Kidney (tissue), 14 donors: ENCODE results near the gene NF1. TPM values are rescaled to one million over a fixed set of nuclear protein-coding genes. Genes with fewer than 3 reads are reported as not detected.

Source experiments
- DNase-seq, 5 donors: peaks; one replicate each; pipeline ENCODE4 v3.0.0-alpha.2; 2013 to 2020
- FAIRE-seq: peaks from 2 replicates; lab custom pipeline; 2012; peaks lifted over from hg19 to GRCh38; lab: Jason Lieb, UNC
- H3K27ac ChIP-seq, 2 donors: one replicate each; pipeline ENCODE4 v1.7.0; 2013; ENCODE audit warnings: low read depth in 2 of 2, low read length in 2 of 2, inconsistent platforms in 1 of 2
- H3K27me3 ChIP-seq: one replicate; pipeline ENCODE4 v1.7.1; 2013; ENCODE audit warnings: low read length, inconsistent platforms; ENCODE audit not compliant: control insufficient read depth, insufficient read depth
- H3K36me3 ChIP-seq, 3 donors: one replicate each; pipeline versions ENCODE4 v1.7.0 to v1.7.1; 2013; ENCODE audit warnings: low read length in 3 of 3, control low read depth in 1 of 3, inconsistent platforms in 1 of 3; ENCODE audit not compliant: insufficient read depth in 3 of 3, control insufficient read depth in 2 of 3
- H3K4me1 ChIP-seq, 3 donors: one replicate each; pipeline versions ENCODE4 v1.7.0 to v1.7.1; 2013; ENCODE audit warnings: low read length in 3 of 3, inconsistent platforms in 1 of 3, low read depth in 1 of 3; ENCODE audit not compliant: control insufficient read depth in 2 of 3, insufficient read depth in 2 of 3
- H3K4me3 ChIP-seq, 3 donors: one replicate each; pipeline versions ENCODE4 v1.7.0 to v1.8.1; 2013; ENCODE audit warnings: low read length in 3 of 3, control low read depth in 1 of 3, inconsistent platforms in 1 of 3
- H3K9ac ChIP-seq, 3 donors: one replicate each; pipeline versions ENCODE4 v1.7.0 to v1.7.1; 2013; ENCODE audit warnings: low read length in 3 of 3, control low read depth in 1 of 3, inconsistent platforms in 1 of 3
- H3K9me3 ChIP-seq, 3 donors: one replicate each; pipeline versions ENCODE4 v1.7.0 to v1.7.1; 2013; ENCODE audit warnings: low read length in 3 of 3, control low read depth in 1 of 3, inconsistent platforms in 1 of 3; ENCODE audit not compliant: control insufficient read depth in 2 of 3, insufficient read depth in 1 of 3
- CTCF ChIP-seq: IDR thresholded peaks from 3 replicates; pipeline ENCODE4 v1.5.1; 2012; ENCODE audit warnings: mild to moderate bottlenecking, moderate library complexity, borderline replicate concordance; ENCODE audit not compliant: insufficient read depth; ENCODE audit errors: extremely low read depth
- intact Hi-C: fragments of 100-400 bp; cut with DNase I; formaldehyde crosslinking; loops from one replicate; pipeline ENCODE4 v1.11.1; 2022
- polyA plus RNA-seq: library from polyadenylated mRNA; stranded (reverse); fragments of 350-450 nt; fragmentation: Illumina TruSeq; extraction: RNeasy Lipid Tissue Mini Kit (QIAGEN cat#74804); gene quantifications from one replicate; pipeline ENCODE4 v1.2.3, GENCODE V29; 2014; ENCODE audit warnings: low read depth, low replicate concordance; ENCODE audit not compliant: insufficient read depth
- total RNA-seq: library from RNA; stranded (reverse); fragmentation: NEBNext Ultra II Directional; extraction: Animal tissue kit (Norgen Biotek cat#: 25700); gene quantifications from one replicate; pipeline ENCODE4 v1.2.1, GENCODE V29; 2021
- donor health status: control.
- donor health status: control.
- donor health status: control.
- donor health status: control.
- donor health status: control.
- donor health status: DM: yes; HTN: yes; CAD: no.
- donor health status: Normal renal cell carcinoma (clear cell type).

The NF1 gene
- total and polyA plus RNA-seq, 2 donors from 2014 or later = 7.8 to 61.3 TPM

GRCh38 chr17:31417051-31417792, 322.4 kb downstream of the NF1 start:
- no peak for FAIRE-seq
- intact Hi-C loops = no loop called here
- no peak overlapping the region for H3K9ac ChIP-seq

GRCh38 chr17:31418773-31419350, 324.1 kb downstream of the NF1 start:
- H3K27ac ChIP-seq = no peak overlapping the region
- no peak for TF ChIP-seq CTCF
- intact Hi-C loops = no loop called here
- no peaks in the 10 kb centered on the region for H3K27me3 ChIP-seq
- H3K4me1 ChIP-seq = no peaks in the 10 kb centered on the region
- no peaks in the 10 kb centered on the region for H3K36me3 ChIP-seq
- no peak for DNase-seq
- no peaks in the 10 kb centered on the region for H3K9me3 ChIP-seq
- no peak for FAIRE-seq
- no peak overlapping the region for H3K9ac ChIP-seq
- H3K4me3 ChIP-seq = no peak overlapping the region

More at GRCh38 chr17:31417051-31417792, 322.4 kb downstream of the NF1 start:
- H3K36me3 ChIP-seq = no peaks in the 10 kb centered on the region
- H3K27ac ChIP-seq = no peak overlapping the region
- H3K4me3 ChIP-seq = no peak overlapping the region
- no peaks in the 10 kb centered on the region for H3K4me1 ChIP-seq
- DNase-seq = peak in 1 of 5 donors; percentile 32
- no peaks in the 10 kb centered on the region for H3K9me3 ChIP-seq
- no peak for TF ChIP-seq CTCF
- H3K27me3 ChIP-seq = no peaks in the 10 kb centered on the region

- no peak overlapping the region for H3K4me3 ChIP-seq
- H3K27me3 ChIP-seq = no peaks in the 10 kb centered on the region
- no peak for DNase-seq
- no peak overlapping the region for H3K27ac ChIP-seq
- intact Hi-C loops = no loop called here
- no peak overlapping the region for H3K9ac ChIP-seq
- no peak for TF ChIP-seq CTCF
- no peaks in the 10 kb centered on the region for H3K9me3 ChIP-seq
- FAIRE-seq = no peak
- no peaks in the 10 kb centered on the region for H3K4me1 ChIP-seq
- no peaks in the 10 kb centered on the region for H3K36me3 ChIP-seq
These were observed 327.7 kb downstream of the NF1 start for GRCh38 chr17:31422443-31422842.
